IPS-18c (cell line): Measurements from ENCODE around the gene RPS6KL1.
A peak's percentile ranks its signal among the peaks of the same experiment; 100 is the strongest.

Source experiments
- H3K4me3 ChIP-seq: 2 replicates; pipeline ENCODE4 v1.7.0; 2013; ENCODE audit warnings: low read depth, mild to moderate bottlenecking, low read length, moderate library complexity; ENCODE audit not compliant: insufficient read depth
- H3K9me3 ChIP-seq: one replicate; pipeline ENCODE4 v1.6.1; 2013; ENCODE audit warnings: mild to moderate bottlenecking, low read length, moderate library complexity; ENCODE audit not compliant: control insufficient read depth, insufficient read depth

Gene RPS6KL1

GRCh38 chr14:74882103-74882920 lies 40.7 kb downstream of the RPS6KL1 start:
- H3K9me3 ChIP-seq = no peaks in the 10 kb centered on the region
- H3K4me3 ChIP-seq = peak overlapping the region; percentile 96

GRCh38 chr14:74881431-74882102 lies 41.5 kb downstream of the RPS6KL1 start, which contains the start of gene DLST:
Gene DLST, plus strand, starts transcription at chr14:74881916. Its CDS starts 38 bp downstream, at chr14:74881954.
- no peaks in the 10 kb centered on the region for H3K9me3 ChIP-seq
- peak within 1 kb of the TSS; percentile 96 for H3K4me3 ChIP-seq

- Histone ChIP-seq H3K4me3 (no peak overlapping the region), H3K9me3 (no peaks in the 10 kb centered on the region)
Measured at GRCh38 chr14:74879427-74880182, 43.5 kb downstream of the RPS6KL1 start.

GRCh38 chr14:74875941-74876913 lies 46.8 kb downstream of the RPS6KL1 start, which contains the start of gene PROX2:
Gene PROX2, minus strand, starts transcription at chr14:74876145. Its CDS starts 12,311 bp downstream, at chr14:74863834.
- H3K4me3 ChIP-seq = no peak within 1 kb of the TSS

GRCh38 chr14:74875204-74875603 lies 47.9 kb downstream of the RPS6KL1 start:
- Histone ChIP-seq H3K9me3 (no peaks in the 10 kb centered on the region), H3K4me3 (no peak overlapping the region)

More at GRCh38 chr14:74875941-74876913, 46.8 kb downstream of the RPS6KL1 start, which contains the start of gene PROX2:
- H3K9me3 ChIP-seq = no peaks in the 10 kb centered on the region

- H3K4me3 ChIP-seq = no peak overlapping the region
- H3K9me3 ChIP-seq = no peaks in the 10 kb centered on the region
Measured at GRCh38 chr14:74871819-74872218, 51.2 kb downstream of the RPS6KL1 start.

GRCh38 chr14:74868739-74869138 lies 54.3 kb downstream of the RPS6KL1 start:
- no peak overlapping the region for H3K4me3 ChIP-seq
- no peaks in the 10 kb centered on the region for H3K9me3 ChIP-seq

GRCh38 chr14:74867673-74868072 lies 55.4 kb downstream of the RPS6KL1 start:
- no peaks in the 10 kb centered on the region for H3K9me3 ChIP-seq
- no peak overlapping the region for H3K4me3 ChIP-seq

GRCh38 chr14:74866708-74867389 lies 56.2 kb downstream of the RPS6KL1 start:
- Histone ChIP-seq H3K9me3 (no peaks in the 10 kb centered on the region), H3K4me3 (no peak overlapping the region)

- Histone ChIP-seq H3K9me3 (no peaks in the 10 kb centered on the region), H3K4me3 (no peak overlapping the region)
Measured at GRCh38 chr14:74865156-74865555, 57.9 kb downstream of the RPS6KL1 start.

GRCh38 chr14:74864198-74864597 lies 58.9 kb downstream of the RPS6KL1 start:
- Histone ChIP-seq H3K4me3 (no peak overlapping the region), H3K9me3 (no peaks in the 10 kb centered on the region)

- Histone ChIP-seq H3K4me3 (no peak overlapping the region), H3K9me3 (no peaks in the 10 kb centered on the region)
Measured at GRCh38 chr14:74863274-74863673, 59.8 kb downstream of the RPS6KL1 start.

GRCh38 chr14:74861734-74862090 lies 61.3 kb downstream of the RPS6KL1 start:
- H3K9me3 ChIP-seq = no peaks in the 10 kb centered on the region
- H3K4me3 ChIP-seq = no peak overlapping the region

GRCh38 chr14:74860899-74861733 lies 61.9 kb downstream of the RPS6KL1 start:
- no peaks in the 10 kb centered on the region for H3K9me3 ChIP-seq
- H3K4me3 ChIP-seq = no peak overlapping the region

- Histone ChIP-seq H3K4me3 (no peak overlapping the region), H3K9me3 (no peaks in the 10 kb centered on the region)
Measured at GRCh38 chr14:74859757-74860552, 63.1 kb downstream of the RPS6KL1 start.
